C4-2B (cell line): ENCODE measurements around the gene CAPN13.

Source experiments
- H3K27ac ChIP-seq: fragments of 450-650 bp; 2 replicates; pipeline ENCODE4 v1.5.1; 2017
- ZFX ChIP-seq: fragments of 450-650 bp; IDR thresholded peaks from 2 replicates; pipeline ENCODE4 v1.6.1; 2017
- TF ChIP-seq, protein P1 (sequence below): fragments of 450-650 bp; conservative IDR thresholded peaks from 2 replicates; pipeline ENCODE4 v1.5.1; 2017; ENCODE audit warnings: mild to moderate bottlenecking

The CAPN13 gene

DNA sequence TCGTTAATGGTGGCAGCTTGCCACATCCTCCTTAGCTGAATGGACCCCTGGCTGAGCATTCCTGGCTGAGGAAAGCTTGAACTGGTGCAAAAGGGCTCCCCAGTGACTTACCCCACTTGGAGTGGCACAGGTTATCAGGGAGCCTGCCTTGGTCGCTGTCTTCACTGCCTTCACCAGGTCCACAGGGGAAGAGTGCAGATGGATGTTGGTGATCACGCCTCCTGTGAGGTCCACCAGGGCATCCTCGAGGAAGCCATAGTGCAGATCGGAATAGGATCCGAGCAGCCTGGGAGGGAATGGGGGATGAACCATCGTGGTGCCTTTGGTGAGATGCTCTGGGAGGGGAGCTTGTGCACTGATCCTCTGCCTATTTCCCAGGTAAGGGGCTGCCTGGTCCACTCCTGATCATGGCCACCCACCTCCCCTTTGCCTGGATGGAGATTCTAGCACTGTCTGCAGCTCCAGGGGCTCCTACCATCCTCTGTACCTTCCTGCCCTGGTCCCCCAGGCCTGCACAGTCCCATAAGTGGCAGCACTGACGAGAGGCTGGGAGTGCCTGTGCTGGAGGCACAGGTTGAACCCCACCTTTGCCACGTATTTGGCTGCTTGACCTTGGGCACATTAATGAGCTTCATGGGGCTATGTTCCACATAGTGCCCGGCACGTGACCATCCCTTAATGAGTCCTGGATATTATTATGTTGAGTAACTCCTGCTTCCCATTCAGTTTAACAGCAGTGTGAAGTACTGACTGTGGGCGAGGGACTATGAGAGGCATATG, 43.0 kb downstream of the CAPN13 start:
- TF ChIP-seq ZFX = no peak

DNA sequence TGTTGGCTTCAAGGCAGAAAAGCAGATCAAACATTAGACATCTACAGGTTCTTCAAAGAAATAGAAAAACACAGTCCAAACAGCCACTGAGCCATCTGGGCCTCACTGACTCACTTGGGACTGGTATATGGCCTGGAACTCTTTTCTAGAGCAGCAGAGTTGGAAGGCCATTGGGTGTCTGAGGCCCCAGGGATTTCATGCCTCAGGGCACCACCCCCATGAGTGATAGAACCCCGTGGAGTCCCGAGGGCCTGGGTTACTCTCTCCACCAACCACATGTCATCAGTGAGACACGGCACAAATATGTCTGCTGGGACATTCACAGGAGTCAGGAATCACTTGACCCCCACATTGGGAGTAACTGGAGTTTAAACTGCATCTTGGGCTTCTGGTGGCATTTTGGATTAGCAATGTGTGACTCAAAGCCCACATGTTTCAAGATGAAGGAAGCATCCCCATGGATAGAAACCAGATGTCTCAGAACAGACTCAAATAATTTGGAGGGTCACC, 44.0 kb downstream of the CAPN13 start:
- no peak for TF ChIP-seq ZFX
- TF ChIP-seq, protein P1, sequence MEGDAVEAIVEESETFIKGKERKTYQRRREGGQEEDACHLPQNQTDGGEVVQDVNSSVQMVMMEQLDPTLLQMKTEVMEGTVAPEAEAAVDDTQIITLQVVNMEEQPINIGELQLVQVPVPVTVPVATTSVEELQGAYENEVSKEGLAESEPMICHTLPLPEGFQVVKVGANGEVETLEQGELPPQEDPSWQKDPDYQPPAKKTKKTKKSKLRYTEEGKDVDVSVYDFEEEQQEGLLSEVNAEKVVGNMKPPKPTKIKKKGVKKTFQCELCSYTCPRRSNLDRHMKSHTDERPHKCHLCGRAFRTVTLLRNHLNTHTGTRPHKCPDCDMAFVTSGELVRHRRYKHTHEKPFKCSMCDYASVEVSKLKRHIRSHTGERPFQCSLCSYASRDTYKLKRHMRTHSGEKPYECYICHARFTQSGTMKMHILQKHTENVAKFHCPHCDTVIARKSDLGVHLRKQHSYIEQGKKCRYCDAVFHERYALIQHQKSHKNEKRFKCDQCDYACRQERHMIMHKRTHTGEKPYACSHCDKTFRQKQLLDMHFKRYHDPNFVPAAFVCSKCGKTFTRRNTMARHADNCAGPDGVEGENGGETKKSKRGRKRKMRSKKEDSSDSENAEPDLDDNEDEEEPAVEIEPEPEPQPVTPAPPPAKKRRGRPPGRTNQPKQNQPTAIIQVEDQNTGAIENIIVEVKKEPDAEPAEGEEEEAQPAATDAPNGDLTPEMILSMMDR = no peak
- H3K27ac ChIP-seq = no peak overlapping the region

More for the DNA sequence above, 43.0 kb downstream of the CAPN13 start:
- H3K27ac ChIP-seq = no peak overlapping the region

DNA sequence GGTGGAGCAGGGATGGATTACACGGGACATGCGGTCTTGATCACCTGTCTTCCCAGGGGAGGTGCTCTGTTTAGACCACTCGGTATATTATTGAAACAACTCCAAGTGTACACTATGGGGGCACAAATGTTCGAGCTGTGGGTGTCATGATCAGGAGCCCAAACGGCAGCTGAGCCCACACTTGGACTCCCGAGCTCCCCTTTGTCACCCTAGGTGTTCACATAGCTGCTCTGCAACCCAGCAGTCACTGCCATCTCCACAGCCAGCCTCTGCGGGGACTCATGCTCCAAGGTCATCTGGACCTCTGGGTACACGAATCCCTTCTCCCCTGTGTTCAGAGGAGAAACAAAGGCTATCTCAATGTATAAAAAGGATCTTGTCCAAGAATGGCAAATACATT, 46.0 kb downstream of the CAPN13 start:
- no peak for TF ChIP-seq ZFX
- TF ChIP-seq, protein P1 = no peak
- no peak overlapping the region for H3K27ac ChIP-seq

DNA sequence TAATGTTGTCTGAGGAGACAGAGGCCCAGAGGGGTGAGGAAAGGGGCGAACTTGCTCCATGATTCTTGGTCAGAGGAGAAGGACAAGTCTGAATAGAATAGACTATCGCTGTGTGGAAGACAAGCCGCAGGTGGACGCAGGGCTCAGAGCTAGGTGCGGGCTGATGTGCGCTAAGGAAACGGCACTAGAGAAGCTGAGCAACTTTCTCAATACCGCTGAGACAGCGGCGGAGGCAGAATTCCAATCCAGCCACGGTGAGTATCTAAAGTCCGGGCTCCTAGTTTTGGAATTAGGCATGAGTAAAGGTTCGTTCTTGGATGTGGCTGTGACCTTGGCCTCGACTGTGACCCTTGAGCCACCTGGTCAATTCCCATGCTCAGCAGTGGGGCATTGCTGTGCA, 47.8 kb downstream of the CAPN13 start:
- H3K27ac ChIP-seq = no peak overlapping the region
- no peak for TF ChIP-seq ZFX
- TF ChIP-seq, protein P1 = no peak

DNA sequence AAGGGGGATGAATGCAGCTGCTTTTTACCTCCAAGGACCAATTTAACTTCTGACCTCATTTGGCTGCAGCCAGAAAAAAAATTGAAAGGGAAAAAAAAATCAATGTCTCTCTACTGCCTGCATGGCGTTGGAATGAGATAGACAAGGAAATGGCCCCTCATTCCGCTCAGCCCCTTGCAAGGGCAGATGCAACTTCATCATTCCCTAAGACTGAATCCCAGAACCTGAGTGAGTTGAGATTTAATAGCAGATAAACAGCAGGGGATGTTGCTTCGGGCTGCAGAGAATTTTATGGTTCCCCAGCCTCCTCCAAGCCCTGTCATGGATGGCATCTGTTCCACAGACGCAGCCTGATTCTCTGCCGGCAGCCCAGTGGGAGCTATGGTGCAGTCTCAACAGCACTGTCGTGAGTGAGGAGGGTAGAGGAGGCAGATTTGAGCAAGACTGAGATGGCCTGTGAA, 49.0 kb downstream of the CAPN13 start:
- H3K27ac ChIP-seq = no peak overlapping the region
- TF ChIP-seq, protein P1 = no peak
- no peak for TF ChIP-seq ZFX

DNA sequence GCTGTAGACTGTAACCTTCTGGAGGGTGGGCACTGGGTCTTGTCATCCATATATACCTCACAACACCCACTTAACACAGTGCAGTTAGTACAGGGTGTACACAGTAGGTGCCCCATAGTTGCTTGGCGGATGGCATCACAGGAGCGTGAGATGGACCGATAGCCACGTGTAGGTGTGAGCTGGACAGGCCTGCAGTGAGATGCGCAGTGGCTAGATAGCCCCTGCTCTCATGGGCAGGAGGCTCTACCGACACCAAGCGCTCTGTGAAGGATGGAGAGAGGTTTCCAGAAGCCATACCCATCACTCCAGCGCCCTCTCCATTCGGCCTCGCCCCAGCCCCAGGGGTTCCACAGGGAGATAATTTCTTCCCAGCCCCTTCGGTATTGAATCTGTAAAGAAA, 49.5 kb downstream of the CAPN13 start:
- peak overlapping the region; percentile 75; the same call in 1 of the 2 replicates for H3K27ac ChIP-seq
- no peak for TF ChIP-seq ZFX
- TF ChIP-seq, protein P1 = no peak

DNA sequence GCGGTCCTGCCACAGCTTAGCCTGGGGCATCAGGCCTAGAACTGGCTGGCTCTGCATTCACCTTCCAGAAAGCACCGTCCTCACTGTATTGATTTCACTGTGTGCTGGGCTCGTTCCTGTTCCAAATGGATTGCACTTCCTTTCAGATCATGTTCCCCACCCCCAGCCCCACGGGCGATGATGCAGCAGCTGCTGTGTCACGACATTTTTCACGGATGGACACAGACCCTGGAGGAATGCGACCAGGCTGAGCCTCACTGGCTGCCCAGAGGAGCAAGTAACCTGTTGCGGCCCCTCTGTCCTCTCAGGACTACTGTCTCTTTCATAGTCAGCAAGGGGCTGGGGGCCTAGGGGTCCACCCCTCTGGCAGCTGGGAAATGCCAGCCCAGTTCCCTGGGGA, 50.3 kb downstream of the CAPN13 start:
- TF ChIP-seq ZFX = no peak
- TF ChIP-seq, protein P1 = no peak
- peak overlapping the region; percentile 75 for H3K27ac ChIP-seq
